H1 (cell line): ENCODE data around the gene INTS6.

Experiments
- CBX8 ChIP-seq: fragments of 300-800, 300-1000 bp; sonication (generic); IDR thresholded peaks from 2 replicates; pipeline ENCODE4 v1.7.1; 2016; ENCODE audit warnings: low read depth, low read length, borderline replicate concordance
- CEBPB ChIP-seq: IDR thresholded peaks from 2 replicates; pipeline ENCODE4 v1.6.1; 2012; ENCODE audit warnings: low read depth, low read length
- CHD2 ChIP-seq: IDR thresholded peaks from 2 replicates; pipeline ENCODE4 v1.6.1; 2012; ENCODE audit warnings: low read length, improper control_type of control experiment
- EP300 ChIP-seq, 2 experiments: IDR thresholded peaks; 1 replicate in 1 of 2; 2 replicates in 1 of 2; pipeline ENCODE4 v1.6.1; 2011 to 2012; ENCODE audit warnings: low read depth in 2 of 2, low read length in 2 of 2, mild to moderate bottlenecking in 2 of 2, borderline replicate concordance in 1 of 2, inconsistent platforms in 1 of 2, moderate library complexity in 1 of 2
- EZH2 ChIP-seq: fragments of 200-600 bp; sonication (generic); IDR thresholded peaks from 2 replicates; pipeline ENCODE4 v1.7.1; 2012; ENCODE audit warnings: low read depth, mild to moderate bottlenecking, moderate library complexity, low read length, inconsistent platforms; ENCODE audit not compliant: severe bottlenecking
- FOSL1 ChIP-seq: IDR thresholded peaks from 2 replicates; pipeline ENCODE4 v1.6.1; 2011; ENCODE audit warnings: mild to moderate bottlenecking, low read depth, low read length, moderate library complexity; ENCODE audit not compliant: insufficient read depth
- JUN ChIP-seq: IDR thresholded peaks from 2 replicates; pipeline ENCODE4 v1.6.1; 2011; ENCODE audit warnings: low read depth, mild to moderate bottlenecking, improper control_type of control experiment, low read length
- KDM5A ChIP-seq: fragments of 200-600 bp; IDR thresholded peaks from 2 replicates; pipeline ENCODE4 v1.7.1; 2012; ENCODE audit warnings: mild to moderate bottlenecking, low read length, inconsistent platforms, mixed read lengths
- POLR2A ChIP-seq, 2 experiments: IDR thresholded peaks; 1 replicate in 1 of 2; 2 replicates in 1 of 2; pipeline ENCODE4 v1.6.1; 2011; ENCODE audit warnings: low read depth in 2 of 2, low read length in 2 of 2, mild to moderate bottlenecking in 2 of 2; ENCODE audit errors: control extremely low read depth in 1 of 2
- POLR2AphosphoS5 ChIP-seq: IDR thresholded peaks from 2 replicates; pipeline ENCODE4 v1.6.1; 2011; ENCODE audit warnings: low read depth, low read length
- TAF1 ChIP-seq: IDR thresholded peaks from 2 replicates; pipeline ENCODE4 v1.6.1; 2011; ENCODE audit warnings: mild to moderate bottlenecking, low read depth, low read length
- YY1 ChIP-seq: IDR thresholded peaks from 2 replicates; pipeline ENCODE4 v1.6.1; 2011; ENCODE audit warnings: low read depth, mild to moderate bottlenecking, low read length
- TF ChIP-seq, protein P1 (sequence below), 3 experiments: IDR thresholded peaks; 1 replicate in 2 of 3; 2 replicates in 1 of 3; pipeline versions ENCODE4 v1.5.1 to v1.6.1; 2011; ENCODE audit warnings: low read length in 3 of 3, mild to moderate bottlenecking in 3 of 3, inconsistent platforms in 2 of 3, low read depth in 1 of 3, moderate library complexity in 1 of 3; ENCODE audit not compliant: insufficient read depth in 1 of 3; ENCODE audit errors: control extremely low read depth in 1 of 3

- TF ChIP-seq CBX8 (no peak), JUN (no peak), POLR2AphosphoS5 (no peak), KDM5A (no peak), TAF1 (no peak), EZH2 (no peak), CEBPB (no peak), POLR2A (IDR thresholded peaks at IDR 0.05; ENCODE audit: control extremely low read depth in 1 of 2, low read depth in 2 of 2, low read length in 2 of 2) (no peak), EP300 (IDR thresholded peaks at IDR 0.05; ENCODE audit: borderline replicate concordance in 1 of 2, low read depth in 2 of 2, low read length in 2 of 2) (no peak), CHD2 (no peak), YY1 (no peak), FOSL1 (no peak)
- TF ChIP-seq, protein P1, sequence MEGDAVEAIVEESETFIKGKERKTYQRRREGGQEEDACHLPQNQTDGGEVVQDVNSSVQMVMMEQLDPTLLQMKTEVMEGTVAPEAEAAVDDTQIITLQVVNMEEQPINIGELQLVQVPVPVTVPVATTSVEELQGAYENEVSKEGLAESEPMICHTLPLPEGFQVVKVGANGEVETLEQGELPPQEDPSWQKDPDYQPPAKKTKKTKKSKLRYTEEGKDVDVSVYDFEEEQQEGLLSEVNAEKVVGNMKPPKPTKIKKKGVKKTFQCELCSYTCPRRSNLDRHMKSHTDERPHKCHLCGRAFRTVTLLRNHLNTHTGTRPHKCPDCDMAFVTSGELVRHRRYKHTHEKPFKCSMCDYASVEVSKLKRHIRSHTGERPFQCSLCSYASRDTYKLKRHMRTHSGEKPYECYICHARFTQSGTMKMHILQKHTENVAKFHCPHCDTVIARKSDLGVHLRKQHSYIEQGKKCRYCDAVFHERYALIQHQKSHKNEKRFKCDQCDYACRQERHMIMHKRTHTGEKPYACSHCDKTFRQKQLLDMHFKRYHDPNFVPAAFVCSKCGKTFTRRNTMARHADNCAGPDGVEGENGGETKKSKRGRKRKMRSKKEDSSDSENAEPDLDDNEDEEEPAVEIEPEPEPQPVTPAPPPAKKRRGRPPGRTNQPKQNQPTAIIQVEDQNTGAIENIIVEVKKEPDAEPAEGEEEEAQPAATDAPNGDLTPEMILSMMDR (IDR thresholded peaks at IDR 0.05; ENCODE audit: control extremely low read depth in 1 of 3, insufficient read depth in 1 of 3, low read depth in 1 of 3, low read length in 3 of 3), result no peak
Observed at GRCh38 chr13:51417716-51418115, 35.1 kb downstream of the INTS6 start.
